Measurements from ENCODE around the gene ATXN1. TPM values are rescaled to one million over a fixed set of nuclear protein-coding genes. Genes with fewer than 3 reads are reported as not detected.

Gene ATXN1
- polyA plus RNA-seq, 2 of the 4 experiments (the other 2 are of a cell fraction) = 2.9 to 8.3 TPM

- H3K4me2 ChIP-seq = no peak overlapping the region
- WGBS (ENCODE audit: missing lambda C conversion rate) = 80% methylated on average over 1 of the region's 1 CpG
- DNase-seq (ENCODE audit: low read depth in 1 of 2, low spot score in 1 of 2) = no peak
- ChIA-PET CTCF (no interaction called here), POLR2A (no interaction called here)
- ATAC-seq = no peak
- H3K9me3 ChIP-seq = no peaks in the 10 kb centered on the region
- H3K27ac ChIP-seq = no peak overlapping the region
- TF ChIP-seq NFE2L2 (conservative IDR thresholded peaks at IDR 0.05; ENCODE audit: low read length) = no peak
- TF ChIP-seq CEBPB (IDR thresholded peaks at IDR 0.05) = no peak
- no peak for TF ChIP-seq BCL3 (IDR thresholded peaks at IDR 0.05)
- TF ChIP-seq ZC3H11A (IDR thresholded peaks at IDR 0.05) = no peak
- TF ChIP-seq TP53 (CRISPR knock-in tag; IDR thresholded peaks at IDR 0.05) = no peak
- FAIRE-seq = no peak
- H3K4me1 ChIP-seq = no peaks in the 10 kb centered on the region
- no peak overlapping the region for H3K4me3 ChIP-seq
Measured at GRCh38 chr6:16249971-16250370, 511.3 kb downstream of the ATXN1 start.
